GM03348 (cell line): Measurements from ENCODE around the gene EPHA4.
"Not testable (repeated sequence)": the region's sequence is repeated elsewhere in the genome, so short reads cannot be mapped to it uniquely, and the experiment has no call there.

Source experiments
- DNase-seq: peaks from one replicate; pipeline ENCODE4 v3.0.0; 2012; ENCODE audit warnings: low spot score

Gene EPHA4

GRCh38 chr2:221539246-221539645, 32.9 kb downstream of the EPHA4 start:
- no peak for DNase-seq

- no peak for DNase-seq
Observed at GRCh38 chr2:221535824-221536223, 36.3 kb downstream of the EPHA4 start.

- no peak for DNase-seq
Observed at GRCh38 chr2:221533299-221533698, 38.8 kb downstream of the EPHA4 start.

- DNase-seq = no peak
Observed at GRCh38 chr2:221532641-221533040, 39.5 kb downstream of the EPHA4 start.

- no peak for DNase-seq
Observed at GRCh38 chr2:221530653-221531037, 41.5 kb downstream of the EPHA4 start.

GRCh38 chr2:221529943-221530652, 42.0 kb downstream of the EPHA4 start:
- DNase-seq = peak; percentile 62

- no peak for DNase-seq
Observed at GRCh38 chr2:221529177-221529942, 42.7 kb downstream of the EPHA4 start.

- no peak for DNase-seq
Observed at GRCh38 chr2:221527776-221528309, 44.3 kb downstream of the EPHA4 start.

- DNase-seq = no peak
Observed at GRCh38 chr2:221524158-221524557, 47.9 kb downstream of the EPHA4 start.

- no peak for DNase-seq
Observed at GRCh38 chr2:221521233-221521845, 50.8 kb downstream of the EPHA4 start.

- DNase-seq = no peak
Observed at GRCh38 chr2:221518935-221519625, 53.0 kb downstream of the EPHA4 start.

GRCh38 chr2:221518201-221518934, 53.7 kb downstream of the EPHA4 start:
- no peak for DNase-seq

- peak; percentile 61 for DNase-seq
Observed at GRCh38 chr2:221517696-221518151, 54.4 kb downstream of the EPHA4 start.

- DNase-seq = peak; percentile 16
Observed at GRCh38 chr2:221517146-221517695, 54.9 kb downstream of the EPHA4 start.

GRCh38 chr2:221515864-221516263, 56.2 kb downstream of the EPHA4 start:
- no peak for DNase-seq

- DNase-seq = no peak
Observed at GRCh38 chr2:221514305-221515040, 57.6 kb downstream of the EPHA4 start.

GRCh38 chr2:221513232-221513631, 58.9 kb downstream of the EPHA4 start:
- no peak for DNase-seq

- DNase-seq = not testable (repeated sequence)
Observed at GRCh38 chr2:221511325-221511724, 60.8 kb downstream of the EPHA4 start.

GRCh38 chr2:221506469-221506868, 65.6 kb downstream of the EPHA4 start:
- DNase-seq = no peak

- DNase-seq = no peak
Observed at GRCh38 chr2:221505605-221506004, 66.5 kb downstream of the EPHA4 start.
